Measurements from ENCODE around the gene PPM1E. TPM values are rescaled to one million over a fixed set of nuclear protein-coding genes. Genes with fewer than 3 reads are reported as not detected.

Gene PPM1E
- total RNA-seq, 1 experiment from 2014 or later: 7.1 TPM

GRCh38 chr17:58722274-58722673, 33.4 kb upstream of the PPM1E start:
- WGBS (ENCODE audit: extremely low coverage, insufficient read length, low lambda C conversion rate): no CpG with 5 or more reads among the region's 1 CpG
- no peak overlapping the region for H2BK12ac ChIP-seq (ENCODE audit: insufficient read length, low read depth, low read length)

More at GRCh38 chr17:58722274-58722673, 33.4 kb upstream of the PPM1E start:
- H2BK5ac ChIP-seq (ENCODE audit: insufficient read length, low read length): no peak overlapping the region
- no peak overlapping the region for H4K8ac ChIP-seq (replicated peaks; ENCODE audit: insufficient read length, low read depth, low read length)
- no peak overlapping the region for H3K4me3 Mint-ChIP-seq
- H3K27me3 Mint-ChIP-seq (ENCODE audit: low read depth): no peaks in the 10 kb centered on the region
- no peak overlapping the region for H2AFZ ChIP-seq (ENCODE audit: low read length)
- H3K36me3 Mint-ChIP-seq (ENCODE audit: insufficient read depth in 1 of 3, low read depth in 3 of 3): no peaks in the 10 kb centered on the region; a peak in 1 of 7 replicates
- H4K5ac ChIP-seq (ENCODE audit: insufficient read length, low read depth, low read length): no peak overlapping the region
- no peaks in the 10 kb centered on the region for H3K9me3 Mint-ChIP-seq
- H4K91ac ChIP-seq (ENCODE audit: insufficient read length, low read depth, low read length): no peak overlapping the region
- H2BK120ac ChIP-seq (ENCODE audit: low read depth, low read length, poor library complexity, severe bottlenecking): no peak overlapping the region
- H2BK15ac ChIP-seq (ENCODE audit: low read depth, low read length): no peak overlapping the region
- H3K56ac ChIP-seq (ENCODE audit: insufficient read length, low read depth, low read length): no peak overlapping the region
- H4K20me1 ChIP-seq (ENCODE audit: control insufficient read depth, insufficient read depth, insufficient read length): no peaks in the 10 kb centered on the region
- H3K4me1 ChIP-seq (ENCODE audit: insufficient read depth, low read length): no peaks in the 10 kb centered on the region
- no peaks in the 10 kb centered on the region for H3K4me1 Mint-ChIP-seq
- no peak overlapping the region for H3K14ac ChIP-seq (ENCODE audit: insufficient read depth, low read length)
- H3K79me2 ChIP-seq (ENCODE audit: insufficient read depth, low read length): no peaks in the 10 kb centered on the region
- no peak overlapping the region for H3K18ac ChIP-seq (ENCODE audit: insufficient read length, low read depth, low read length)
- H2BK20ac ChIP-seq (ENCODE audit: low read depth, low read length, poor library complexity, severe bottlenecking): no peak overlapping the region
- no peak overlapping the region for H2AK5ac ChIP-seq (ENCODE audit: insufficient read length, low read length)
- H3T11ph ChIP-seq (ENCODE audit: low read length): no peak overlapping the region
- no peak for DNase-seq
- no peak overlapping the region for H3K27ac Mint-ChIP-seq
- H3K23ac ChIP-seq (ENCODE audit: insufficient read length, low read depth, low read length): no peak overlapping the region
- H3K79me1 ChIP-seq (ENCODE audit: insufficient read depth, low read depth, low read length, poor library complexity, severe bottlenecking): no peaks in the 10 kb centered on the region
- no peaks in the 10 kb centered on the region for H3K23me2 ChIP-seq (ENCODE audit: insufficient read length, low read depth, low read length, poor library complexity, severe bottlenecking)
- H3K9me3 ChIP-seq (ENCODE audit: control insufficient read depth, low read depth, low read length): no peaks in the 10 kb centered on the region
- TF ChIP-seq, protein P1, sequence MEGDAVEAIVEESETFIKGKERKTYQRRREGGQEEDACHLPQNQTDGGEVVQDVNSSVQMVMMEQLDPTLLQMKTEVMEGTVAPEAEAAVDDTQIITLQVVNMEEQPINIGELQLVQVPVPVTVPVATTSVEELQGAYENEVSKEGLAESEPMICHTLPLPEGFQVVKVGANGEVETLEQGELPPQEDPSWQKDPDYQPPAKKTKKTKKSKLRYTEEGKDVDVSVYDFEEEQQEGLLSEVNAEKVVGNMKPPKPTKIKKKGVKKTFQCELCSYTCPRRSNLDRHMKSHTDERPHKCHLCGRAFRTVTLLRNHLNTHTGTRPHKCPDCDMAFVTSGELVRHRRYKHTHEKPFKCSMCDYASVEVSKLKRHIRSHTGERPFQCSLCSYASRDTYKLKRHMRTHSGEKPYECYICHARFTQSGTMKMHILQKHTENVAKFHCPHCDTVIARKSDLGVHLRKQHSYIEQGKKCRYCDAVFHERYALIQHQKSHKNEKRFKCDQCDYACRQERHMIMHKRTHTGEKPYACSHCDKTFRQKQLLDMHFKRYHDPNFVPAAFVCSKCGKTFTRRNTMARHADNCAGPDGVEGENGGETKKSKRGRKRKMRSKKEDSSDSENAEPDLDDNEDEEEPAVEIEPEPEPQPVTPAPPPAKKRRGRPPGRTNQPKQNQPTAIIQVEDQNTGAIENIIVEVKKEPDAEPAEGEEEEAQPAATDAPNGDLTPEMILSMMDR (conservative IDR thresholded peaks at IDR 0.05): no peak
- H3K27me3 ChIP-seq (ENCODE audit: insufficient read depth, low read length): no peaks in the 10 kb centered on the region
- no peak overlapping the region for H3K27ac ChIP-seq (ENCODE audit: insufficient read length, low read depth, low read length)
- H3K4me2 ChIP-seq (ENCODE audit: insufficient read depth, insufficient read length, low read length): no peak overlapping the region
- no peak overlapping the region for H3K9ac ChIP-seq (ENCODE audit: extremely low read depth, insufficient read length, low read length)
- H3K4ac ChIP-seq (ENCODE audit: low read depth, low read length): no peak overlapping the region

All from H9 (cell line).